LHCN-M2 (cell line): ENCODE results near the gene FAM168A. TPM values are rescaled to one million over a fixed set of nuclear protein-coding genes. Genes with fewer than 3 reads are reported as not detected.
A peak's percentile ranks its signal among the peaks of the same experiment; 100 is the strongest.

ENCODE experiments used
- DNase-seq: peaks from one replicate; pipeline ENCODE4 v3.0.0-alpha.2; 2012; ENCODE audit warnings: low read depth
- total RNA-seq: library from RNA; depleted of rRNA; stranded (reverse); fragments of >200 nt; gene quantifications from 2 replicates; pipeline ENCODE4 v1.2.3, GENCODE V29; 2014

The FAM168A gene
- total RNA-seq, 1 experiment from 2014 or later: 23.7 TPM

GRCh38 chr11:73402834-73403185, 195.1 kb downstream of the FAM168A start:
- DNase-seq: peak; percentile 31

- no peak for DNase-seq
Observed at GRCh38 chr11:73401924-73402833, 195.7 kb downstream of the FAM168A start.

- no peak for DNase-seq
Observed at GRCh38 chr11:73401217-73401923, 196.5 kb downstream of the FAM168A start.

GRCh38 chr11:73400293-73400692, 197.6 kb downstream of the FAM168A start:
- DNase-seq: no peak

- peak; percentile 82 for DNase-seq
Observed at GRCh38 chr11:73399636-73400035, 198.3 kb downstream of the FAM168A start.

GRCh38 chr11:73399159-73399590, 198.7 kb downstream of the FAM168A start:
- peak; percentile 51 for DNase-seq

- DNase-seq: no peak
Observed at GRCh38 chr11:73398721-73399120, 199.2 kb downstream of the FAM168A start.

GRCh38 chr11:73398132-73398526, 199.8 kb downstream of the FAM168A start:
- DNase-seq: no peak

GRCh38 chr11:73397468-73398131, 200.3 kb downstream of the FAM168A start:
- DNase-seq: no peak

GRCh38 chr11:73396985-73397384, 200.9 kb downstream of the FAM168A start:
- no peak for DNase-seq

- DNase-seq: no peak
Observed at GRCh38 chr11:73396251-73396930, 201.5 kb downstream of the FAM168A start.

- DNase-seq: no peak
Observed at GRCh38 chr11:73395297-73396208, 202.4 kb downstream of the FAM168A start.

- no peak for DNase-seq
Observed at GRCh38 chr11:73394416-73395296, 203.3 kb downstream of the FAM168A start.

- DNase-seq: peak; percentile 68
Observed at GRCh38 chr11:73393479-73394415, 204.2 kb downstream of the FAM168A start.

GRCh38 chr11:73393011-73393380, 204.9 kb downstream of the FAM168A start:
- no peak for DNase-seq

GRCh38 chr11:73392108-73393010, 205.6 kb downstream of the FAM168A start:
- DNase-seq: no peak

- no peak for DNase-seq
Observed at GRCh38 chr11:73391665-73392064, 206.2 kb downstream of the FAM168A start.
